SIG-M5 treated with dmso at 0.1 percent for 504 hours (cell line): ENCODE measurements around the gene NHP2.
"Not testable (repeated sequence)": the region's sequence is repeated elsewhere in the genome, so short reads cannot be mapped to it uniquely, and the experiment has no call there.

Experiments
- DNase-seq: peaks from one replicate; lab custom pipeline; 2025; ENCODE audit not compliant: unreplicated experiment; lab: John Stamatoyannopoulos, UW

Gene NHP2

DNA sequence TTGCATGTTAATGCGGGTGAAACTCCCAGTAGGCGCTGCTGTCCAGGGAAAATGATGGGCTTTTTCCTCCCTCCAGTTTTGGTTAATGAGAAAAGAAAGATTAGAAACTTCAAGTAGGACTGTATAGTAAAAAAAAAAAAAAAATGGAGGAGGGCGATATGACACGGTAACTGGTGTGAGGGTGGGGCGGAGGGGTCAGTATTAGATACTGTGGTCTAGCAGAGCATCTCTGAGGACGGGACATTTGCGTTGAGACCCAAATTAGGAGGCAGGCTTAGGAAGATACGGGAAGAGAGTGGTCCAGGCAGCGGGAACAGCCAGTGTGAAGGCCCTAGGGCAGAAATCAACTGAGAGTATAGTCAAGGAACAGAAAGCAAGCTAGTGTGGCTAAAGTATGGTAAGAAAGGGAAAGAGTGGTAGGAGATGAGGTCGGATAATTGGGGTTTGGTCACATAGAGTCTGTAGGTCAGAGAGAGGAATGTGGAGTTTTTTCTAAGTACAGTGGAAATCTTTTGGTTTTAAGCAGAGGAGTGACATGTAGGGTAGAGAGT is 22.2 kb downstream of the NHP2 start:
- no peak for DNase-seq

DNA sequence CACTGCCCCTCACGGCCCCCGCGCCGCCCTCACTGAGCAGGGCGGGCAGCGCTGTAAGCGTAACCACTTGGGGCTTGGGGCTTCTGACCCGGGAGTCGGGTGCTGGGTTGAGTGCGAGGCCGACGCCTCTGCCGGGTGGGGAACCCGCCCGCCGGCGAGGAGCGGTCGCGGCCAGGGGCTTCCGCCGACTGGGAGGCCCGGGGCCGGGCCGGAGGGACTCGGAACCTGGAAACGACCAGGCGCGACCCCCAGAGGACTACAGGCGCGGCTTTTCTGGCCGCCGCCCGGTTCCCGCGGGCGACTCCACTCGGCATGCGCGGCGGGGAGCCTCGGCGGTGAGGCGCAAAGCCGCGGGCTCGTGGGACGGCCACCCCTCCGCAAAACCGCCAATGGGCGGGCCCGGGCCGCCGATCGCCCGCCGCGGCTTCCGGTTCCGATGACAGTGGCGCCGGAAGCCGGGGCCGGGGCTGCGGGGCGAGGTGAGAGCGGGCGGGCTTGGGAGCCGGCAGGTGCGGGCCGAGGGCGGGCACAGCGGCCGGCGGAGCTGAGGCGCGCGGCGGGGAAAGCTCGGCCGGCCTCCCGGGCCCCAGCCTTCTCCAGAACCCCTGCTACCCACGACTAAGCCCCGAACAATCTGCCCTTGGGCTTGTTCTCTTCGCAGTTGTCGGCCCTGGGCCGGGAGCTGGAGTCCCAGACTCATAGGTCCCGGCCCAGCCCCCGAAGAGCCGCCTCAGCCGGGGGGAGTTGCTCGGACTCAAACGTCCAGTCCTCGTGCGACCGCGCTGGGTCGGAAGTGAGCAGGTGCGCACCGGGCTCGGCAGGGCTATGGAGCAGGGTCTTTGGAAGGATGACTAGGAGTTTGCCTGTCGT is 22.9 kb downstream of the NHP2 start, which contains the start of gene RMND5B:
RMND5B (plus strand) TSS at position 439 of the 870 bp plus-strand sequence. CDS start 7,106 bp downstream, outside the sequence.
- DNase-seq = peak; percentile 88

- DNase-seq = not testable (repeated sequence)
Measured at GRCh38 chr5:178130234-178130575, 23.5 kb downstream of the NHP2 start.

- DNase-seq = no peak
Measured at GRCh38 chr5:178129296-178129695, 24.4 kb downstream of the NHP2 start.

DNA sequence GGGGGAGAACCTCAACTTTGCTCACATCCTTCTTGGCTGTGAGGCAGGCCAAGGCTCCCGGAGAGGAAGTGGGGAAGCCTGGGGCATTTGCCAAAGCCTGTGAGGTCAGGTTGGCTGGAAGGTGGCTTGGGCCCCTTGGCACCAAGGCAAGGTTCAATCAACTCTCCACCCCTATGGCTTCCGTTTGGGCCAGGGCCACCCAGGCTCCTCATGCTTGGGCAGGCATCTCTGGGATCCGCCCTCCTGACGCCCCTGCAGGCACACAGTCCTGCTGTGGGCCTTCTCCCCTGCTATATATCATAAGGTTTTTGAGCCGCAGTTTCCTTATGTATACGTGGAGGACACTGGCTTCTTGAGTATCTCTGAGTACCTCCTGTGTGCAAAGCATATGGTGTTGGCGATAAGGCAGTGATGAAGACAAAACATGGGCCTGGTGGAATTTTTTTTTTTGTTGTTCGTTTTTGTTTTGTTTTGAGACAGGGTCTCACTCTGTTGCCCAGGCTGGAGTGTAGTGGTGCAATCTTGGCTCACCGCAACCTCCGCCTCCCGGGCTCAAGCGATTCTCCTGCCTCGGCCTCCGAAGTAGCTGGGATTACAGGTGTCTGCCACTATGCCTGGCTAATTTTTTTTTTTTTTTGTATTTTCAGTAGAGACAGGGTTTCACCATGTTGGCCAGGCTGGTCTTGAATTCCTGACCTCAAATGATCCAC is 26.2 kb downstream of the NHP2 start:
- not testable (repeated sequence) for DNase-seq

DNA sequence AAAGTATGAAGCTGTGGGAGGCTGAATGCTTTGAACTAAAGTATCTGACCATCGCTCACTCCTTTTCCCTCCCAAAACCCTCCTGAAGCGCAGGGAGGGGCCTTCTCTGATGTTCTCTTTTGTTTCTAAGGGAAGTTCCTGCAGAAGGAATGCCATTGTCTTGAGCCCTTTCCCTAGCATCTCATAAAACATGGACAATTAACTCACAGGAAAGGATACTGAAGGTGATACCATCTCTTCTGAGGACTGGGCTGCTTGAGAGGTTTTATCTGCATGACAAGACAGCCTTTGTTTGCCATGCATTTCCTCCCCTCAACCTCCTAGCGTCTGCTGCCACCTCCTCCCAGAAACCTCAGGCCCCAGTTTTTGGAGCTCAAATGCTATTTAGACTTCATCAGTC is 27.1 kb downstream of the NHP2 start:
- DNase-seq = no peak

- DNase-seq = no peak
Measured at GRCh38 chr5:178125253-178125906, 28.3 kb downstream of the NHP2 start.

GRCh38 chr5:178123966-178124925 is 29.4 kb downstream of the NHP2 start:
- peak; percentile 80 for DNase-seq

GRCh38 chr5:178123094-178123965 is 30.4 kb downstream of the NHP2 start:
- DNase-seq = peak; percentile 40

DNA sequence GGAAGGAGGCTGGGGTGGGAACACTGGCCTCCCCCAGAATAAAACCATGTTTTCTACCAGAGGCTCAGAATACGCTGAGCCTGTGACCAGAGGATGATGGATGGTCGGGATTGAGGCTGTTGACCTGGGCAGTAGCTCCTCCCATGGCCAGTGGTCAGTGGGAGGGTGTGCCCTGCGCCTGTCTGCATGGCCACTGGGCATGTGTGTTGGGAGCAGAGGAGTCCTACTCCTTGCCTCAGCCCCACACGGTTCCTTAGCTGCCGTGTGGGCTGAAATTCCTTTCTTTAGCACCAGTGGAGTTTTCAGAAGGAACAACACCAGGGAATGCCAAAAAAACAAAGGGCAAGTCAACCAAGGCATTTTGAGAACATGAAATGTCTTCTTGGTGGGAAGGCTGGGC is 31.3 kb downstream of the NHP2 start:
- no peak for DNase-seq

- no peak for DNase-seq
Measured at GRCh38 chr5:178121391-178122276, 32.1 kb downstream of the NHP2 start.

GRCh38 chr5:178120607-178121357 is 32.9 kb downstream of the NHP2 start:
- DNase-seq = peak; percentile 85

GRCh38 chr5:178119915-178120606 is 33.6 kb downstream of the NHP2 start:
- no peak for DNase-seq

GRCh38 chr5:178117923-178118701 is 35.6 kb downstream of the NHP2 start:
- no peak for DNase-seq

DNA sequence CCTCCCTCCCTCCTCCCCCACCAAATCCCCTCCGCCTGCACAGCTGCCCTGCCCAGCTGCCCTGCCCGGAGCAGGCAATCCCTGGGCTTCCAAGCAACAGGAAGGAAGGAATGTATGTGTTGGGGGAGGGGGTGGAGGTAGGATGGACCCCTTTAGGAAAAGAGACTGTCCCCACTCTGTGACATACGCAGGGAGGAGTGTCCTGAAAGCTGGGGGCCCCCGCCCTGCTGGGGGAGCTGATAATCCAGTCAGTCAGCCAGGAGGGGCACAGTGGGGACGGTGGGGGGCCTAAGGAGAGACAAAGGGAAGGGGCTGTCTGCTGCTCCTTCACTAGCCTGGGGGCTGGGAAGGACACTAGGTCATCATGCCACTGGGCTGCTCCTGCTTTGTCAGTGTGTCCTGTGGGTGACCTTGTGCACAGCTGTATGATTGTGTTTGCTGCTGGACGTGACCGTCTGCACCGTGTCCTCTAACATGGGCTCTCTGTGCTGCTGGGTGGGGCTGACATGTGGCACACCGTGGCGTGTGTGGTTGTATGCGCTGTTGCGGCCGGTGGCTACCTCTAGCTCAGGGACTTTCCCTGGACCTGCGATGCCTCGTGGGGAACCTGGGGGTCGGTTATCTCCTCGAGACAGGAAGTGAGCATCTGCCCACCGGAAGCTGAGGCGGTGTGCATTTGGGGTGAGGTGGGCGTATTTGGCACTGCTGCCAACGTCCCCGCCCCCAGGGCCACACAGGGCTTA is 37.4 kb downstream of the NHP2 start:
- DNase-seq = no peak

GRCh38 chr5:178115814-178116142 is 37.9 kb downstream of the NHP2 start:
- DNase-seq = no peak
